GM21737 (cell line): ENCODE data around the gene KLHL41.
A peak's percentile ranks its signal among the peaks of the same experiment; 100 is the strongest.
"Not testable (repeated sequence)": the region's sequence is repeated elsewhere in the genome, so short reads cannot be mapped to it uniquely, and the experiment has no call there.

Source experiments
- ATAC-seq: cut with Tn5 transposase; IDR thresholded peaks from one replicate; pipeline ENCODE4 v1.9.1; 2021; ENCODE audit warnings: mild to moderate bottlenecking, moderate library complexity; ENCODE audit not compliant: unreplicated experiment

Gene KLHL41

DNA sequence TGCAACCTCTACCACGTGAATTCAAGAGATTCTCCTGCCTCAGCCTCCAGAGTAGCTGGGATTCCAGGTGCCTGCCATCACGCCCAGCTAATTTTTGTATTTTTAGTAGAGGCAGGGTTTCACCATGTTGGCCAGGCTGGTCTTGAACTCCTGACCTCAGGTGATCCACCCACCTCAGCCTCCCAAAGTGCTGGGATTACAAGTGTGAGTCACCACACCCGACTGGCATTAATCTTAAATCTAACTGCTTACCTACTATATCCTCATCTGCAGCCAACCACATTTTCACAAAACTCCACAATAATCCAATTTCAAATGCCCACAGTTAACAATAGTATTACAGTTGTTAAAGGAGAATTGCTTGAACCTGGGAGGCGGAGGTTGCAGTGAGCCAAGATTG is 61.2 kb downstream of the KLHL41 start:
- ATAC-seq: not testable (repeated sequence)

DNA sequence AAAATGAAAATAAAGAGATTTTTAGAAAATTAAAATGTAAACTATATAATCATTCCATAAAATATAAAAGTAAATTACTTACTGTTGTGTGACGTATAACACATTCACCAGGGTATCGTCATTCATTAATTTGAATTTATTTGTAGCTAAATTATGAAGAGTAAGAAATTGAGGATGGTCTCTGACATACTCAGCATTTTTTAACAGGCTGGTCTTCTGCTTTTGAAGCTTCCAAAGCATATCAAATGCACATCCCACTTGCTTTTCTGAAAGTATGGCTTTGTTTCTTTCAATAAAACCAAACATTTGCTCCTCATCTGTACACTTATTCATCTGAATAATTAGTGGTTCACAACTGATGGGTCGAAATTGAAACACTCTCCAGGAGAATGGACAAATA is 62.1 kb downstream of the KLHL41 start:
- ATAC-seq: no peak

DNA sequence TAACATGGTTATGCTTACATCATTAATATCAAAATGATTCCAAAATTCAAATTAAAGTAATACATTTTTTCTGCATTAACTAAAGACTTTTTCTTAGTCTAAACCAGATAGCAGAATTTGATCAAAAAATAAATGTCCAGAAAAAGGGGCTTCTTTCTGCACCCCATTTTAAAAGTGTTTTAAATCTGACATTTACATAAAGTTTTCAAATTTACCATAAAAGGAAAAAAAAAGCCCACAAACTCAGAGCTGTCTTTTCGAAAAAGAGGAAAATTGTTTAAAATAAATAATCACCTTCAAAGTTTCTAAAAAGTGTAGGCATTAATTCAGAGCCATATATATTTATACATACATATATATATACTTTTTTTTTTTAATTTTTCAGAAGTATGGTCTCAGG is 62.7 kb downstream of the KLHL41 start:
- ATAC-seq: no peak

DNA sequence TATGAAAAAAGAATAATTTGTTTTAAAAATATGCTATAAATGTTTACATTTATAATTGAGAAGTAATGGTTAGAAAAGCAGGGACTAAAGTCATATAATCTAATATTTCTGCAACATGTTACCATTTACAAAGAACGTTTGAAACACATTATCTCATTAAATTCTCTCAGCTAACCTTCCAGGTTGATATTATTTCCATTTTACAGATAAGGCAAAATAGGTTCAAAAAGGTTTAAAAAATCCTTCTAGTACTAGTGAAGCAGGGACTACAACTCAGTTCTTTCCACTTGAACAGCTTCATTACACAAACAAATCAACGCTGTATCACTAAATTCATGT is 63.3 kb downstream of the KLHL41 start:
- no peak for ATAC-seq

DNA sequence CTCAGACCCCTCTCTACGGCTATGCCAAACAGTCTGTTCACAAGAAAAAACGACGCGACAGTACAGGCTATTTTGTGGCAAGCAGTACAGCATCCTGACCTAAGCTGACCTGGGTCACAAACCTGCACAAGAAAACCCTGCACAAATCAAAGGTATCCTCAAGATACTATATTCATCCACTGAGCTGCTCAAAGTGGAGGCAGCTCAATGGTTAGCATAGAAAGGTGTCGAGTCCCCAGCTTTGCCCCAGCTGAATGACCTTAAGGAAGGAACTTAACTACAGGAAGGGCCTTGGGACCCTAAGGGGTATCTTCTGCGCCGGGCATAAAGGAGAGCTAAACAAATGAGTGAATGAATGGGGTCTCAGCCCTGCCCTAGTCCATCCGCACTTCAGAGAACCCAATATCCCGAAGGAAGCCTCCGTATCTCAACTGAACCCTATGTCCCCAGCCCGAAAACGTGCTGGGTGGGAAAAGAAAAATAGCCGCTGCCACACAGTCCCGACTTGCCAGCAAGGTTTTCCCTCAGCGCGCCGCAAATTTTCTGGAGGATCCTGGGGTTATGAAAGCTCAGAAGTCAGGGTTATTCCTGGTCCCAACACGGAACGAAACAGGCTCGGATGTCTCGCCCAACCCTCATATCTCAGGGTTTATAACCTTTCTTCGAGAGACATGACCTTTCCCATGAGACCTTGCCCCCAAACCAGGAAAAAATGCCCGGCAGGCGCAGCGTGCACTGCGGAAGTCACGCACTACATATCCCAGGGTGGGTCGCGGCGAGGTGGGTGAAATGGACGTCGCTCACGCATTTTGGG is 63.9 kb downstream of the KLHL41 start, which contains the start of gene FASTKD1:
TSS of gene FASTKD1 (minus strand) at position 706 of the 814 bp plus-strand sequence. CDS start 1,836 bp downstream, outside the sequence.
- peak; percentile 98 for ATAC-seq

DNA sequence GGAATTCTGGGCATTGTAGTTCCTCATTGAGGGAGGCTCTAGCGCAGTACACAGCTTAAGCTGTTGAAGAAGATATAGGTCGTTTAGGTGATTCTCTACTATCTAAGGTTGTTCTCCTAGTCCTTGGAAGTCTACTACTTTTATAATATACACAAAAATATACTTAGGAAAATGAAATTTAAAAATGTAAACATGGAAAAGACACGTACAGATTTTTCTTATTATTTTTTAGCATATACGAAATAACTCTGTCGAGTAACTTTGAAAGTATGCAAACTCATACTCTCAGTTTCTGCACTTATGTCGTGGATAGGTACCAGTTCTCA is 64.4 kb downstream of the KLHL41 start:
- no peak for ATAC-seq

DNA sequence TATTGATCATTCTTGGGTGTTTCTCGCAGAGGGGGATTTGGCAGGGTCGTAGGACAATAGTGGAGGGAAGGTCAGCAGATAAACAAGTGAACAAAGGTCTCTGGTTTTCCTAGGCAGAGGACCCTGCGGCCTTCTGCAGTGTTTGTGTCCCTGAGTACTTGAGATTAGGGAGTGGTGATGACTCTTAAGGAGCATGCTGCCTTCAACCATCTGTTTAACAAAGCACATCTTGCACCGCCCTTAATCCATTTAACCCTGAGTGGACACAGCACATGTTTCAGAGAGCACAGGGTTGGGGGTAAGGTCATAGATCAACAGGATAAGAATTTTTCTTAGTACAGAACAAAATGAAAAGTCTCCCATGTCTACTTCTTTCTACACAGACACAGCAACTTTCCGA is 65.0 kb downstream of the KLHL41 start:
- not testable (repeated sequence) for ATAC-seq

DNA sequence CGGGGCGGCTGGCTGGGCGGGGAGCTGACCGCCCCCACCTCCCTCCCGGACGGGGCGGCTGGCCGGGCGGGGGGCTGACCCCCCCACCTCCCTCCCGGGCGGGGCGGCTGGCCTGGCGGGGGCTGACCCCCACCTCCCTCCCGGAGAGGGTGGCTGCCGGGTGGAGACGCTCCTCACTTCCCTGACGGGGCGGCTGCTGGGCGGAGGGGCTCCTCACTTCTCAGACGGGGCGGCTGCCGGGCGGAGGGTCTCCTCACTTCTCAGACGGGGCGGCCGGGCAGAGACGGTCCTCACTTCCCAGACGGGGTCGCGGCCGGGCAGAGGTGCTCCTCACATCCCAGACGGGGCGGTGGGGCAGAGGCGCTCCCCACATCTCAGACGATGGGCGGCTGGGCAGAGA is 65.8 kb downstream of the KLHL41 start:
- ATAC-seq: not testable (repeated sequence)
